PFSK-1 (cell line): Measurements from ENCODE around the gene GAS7.

Experiments
- POLR2AphosphoS5 ChIP-seq: IDR thresholded peaks from 2 replicates; pipeline ENCODE4 v1.6.1; 2012; ENCODE audit warnings: low read depth, mild to moderate bottlenecking, control low read depth, low read length, moderate library complexity
- TAF1 ChIP-seq: IDR thresholded peaks from 2 replicates; pipeline ENCODE4 v1.6.1; 2012; ENCODE audit warnings: low read length, control low read depth, borderline replicate concordance; ENCODE audit not compliant: insufficient read depth

- TF ChIP-seq TAF1 = no peak
- TF ChIP-seq POLR2AphosphoS5 = no peak
These were observed 143.0 kb downstream of the GAS7 start for GRCh38 chr17:10055262-10055975.
